ENCODE measurements around the gene PBX3. TPM values are rescaled to one million over a fixed set of nuclear protein-coding genes. Genes with fewer than 3 reads are reported as not detected.

Gene PBX3
- total and polyA plus RNA-seq, 10 of the 15 experiments (the other 5 are each of a cell fraction or from before 2014, with no cell fraction given), result 6.7 to 146 (median 22.2) TPM

DNA sequence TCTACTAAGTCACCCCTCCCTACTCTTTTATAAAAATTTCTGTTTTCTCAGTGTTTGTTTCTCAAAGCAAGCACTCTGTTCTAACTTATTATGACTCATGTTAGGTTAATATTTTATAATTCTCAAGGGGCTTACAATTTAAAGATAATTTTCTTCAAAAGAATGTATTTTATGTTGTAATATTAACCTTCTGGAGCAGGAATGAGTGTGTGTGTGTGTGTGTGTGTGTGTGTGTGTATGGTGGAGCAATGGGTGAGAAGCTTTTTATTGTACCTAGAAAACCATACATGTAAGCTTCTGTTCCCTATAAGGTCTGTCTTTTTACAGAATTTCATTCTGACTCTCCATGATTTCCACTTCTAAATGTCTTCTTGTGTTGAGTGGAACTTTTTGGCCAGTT is 63.0 kb downstream of the PBX3 start:
- no peak overlapping the region for H3K4me2 ChIP-seq (ENCODE audit: control insufficient read depth, insufficient read depth)
- no peaks in the 10 kb centered on the region; the same call in 2 of the 3 replicates for H3K9me3 ChIP-seq (replicated peaks; ENCODE audit: control insufficient read depth, insufficient read depth, low read length)
- in situ Hi-C loops (cut with MboI), result no loop called here
- H3K36me3 ChIP-seq (ENCODE audit: control insufficient read depth in 2 of 2, insufficient read depth in 2 of 2, low read length in 1 of 2), result peaks cover 0 to 2% of the 10 kb centered on the region in 2 experiments; a peak in 1 of 4 replicates
- H2AFZ ChIP-seq (ENCODE audit: control insufficient read depth, low read depth, low read length), result no peak overlapping the region
- H3K9ac ChIP-seq (ENCODE audit: control insufficient read depth, insufficient read depth, low read length), result no peak overlapping the region
- ChIA-PET POLR2A (interaction anchor here (0.6 kb wide), 1 partner anchor 14 kb away, joined by 3 read pairs; no protein-coding TSS in a partner anchor), SMC1A (ENCODE audit: uncharacterized antibody, unreplicated experiment) (interaction anchor here (1.3 to 2.1 kb wide), 2 partner anchors 12 to 15 kb away, joined by 3 to 10 read pairs; no protein-coding TSS in a partner anchor), RAD21 (ENCODE audit: unreplicated experiment) (interaction anchor here (1.6 kb wide), 2 partner anchors 11 to 12 kb away, joined by 4 to 8 read pairs; no protein-coding TSS in a partner anchor), CTCF (interaction anchor here (0.6 to 1.2 kb wide), 2 partner anchors 11 to 13 kb away, joined by 3 read pairs; no protein-coding TSS in a partner anchor)
- no peak for ATAC-seq
- no peak for DNase-seq (ENCODE audit: low read depth, low spot score)
- no peaks in the 10 kb centered on the region for H3K27me3 ChIP-seq (replicated peaks in 1 of 2; ENCODE audit: control insufficient read depth in 2 of 2, insufficient read depth in 2 of 2, low read length in 1 of 2)
- no peaks in the 10 kb centered on the region for H4K20me1 ChIP-seq (ENCODE audit: control insufficient read depth, insufficient read depth)
- FAIRE-seq, result no peak
- H3K79me2 ChIP-seq (ENCODE audit: control insufficient read depth, insufficient read depth, low read length), result no peaks in the 10 kb centered on the region; the same call in none of the 2 replicates
- BruUV-seq (replicated peaks), result no TSS peak
- H3K4me3 ChIP-seq, result no peak overlapping the region
- peaks cover 3% of the 10 kb centered on the region for H3K4me1 ChIP-seq (ENCODE audit: control insufficient read depth, insufficient read depth, low read length)
- no peak overlapping the region for H3K27ac ChIP-seq (ENCODE audit: control insufficient read depth, insufficient read depth)
- TF ChIP-seq NBN (IDR thresholded peaks at IDR 0.05), result no peak
- TF ChIP-seq SMAD1 (IDR thresholded peaks at IDR 0.05; ENCODE audit: low read depth, partially characterized antibody), result no peak
- no peak for TF ChIP-seq CHD4 (IDR thresholded peaks at IDR 0.05)
- intact Hi-C loops (cut with micrococcal nuclease; ENCODE audit: unreplicated experiment), result no loop called here

DNA sequence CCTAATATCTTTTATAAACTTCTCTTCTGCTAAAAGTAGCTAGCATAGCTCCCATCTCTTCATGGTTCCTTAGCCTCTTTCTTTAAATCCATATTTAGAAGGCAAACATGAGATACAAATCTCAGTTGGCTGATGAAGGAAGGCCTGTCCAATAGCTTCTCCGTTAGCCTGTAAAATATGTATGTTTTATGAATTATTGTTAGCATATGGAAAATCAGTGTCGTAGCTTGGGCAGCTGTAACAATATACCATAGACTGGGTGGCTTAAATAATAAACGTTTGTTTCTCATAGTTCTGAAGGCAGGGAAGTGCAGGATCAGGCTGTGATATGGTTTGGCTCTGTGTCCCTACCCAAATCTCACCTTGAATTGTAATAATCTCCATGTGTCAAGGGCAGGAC is 63.8 kb downstream of the PBX3 start:
- no peak for ATAC-seq
- Histone ChIP-seq H3K4me1 (ENCODE audit: control insufficient read depth, insufficient read depth, low read length) (peaks cover 3% of the 10 kb centered on the region), H2AFZ (ENCODE audit: control insufficient read depth, low read depth, low read length) (no peak overlapping the region), H3K27me3 (replicated peaks in 1 of 2; ENCODE audit: control insufficient read depth in 2 of 2, insufficient read depth in 2 of 2, low read length in 1 of 2) (no peaks in the 10 kb centered on the region), H3K4me2 (ENCODE audit: control insufficient read depth, insufficient read depth) (no peak overlapping the region), H3K27ac (ENCODE audit: control insufficient read depth, insufficient read depth) (no peak overlapping the region), H3K9me3 (replicated peaks; ENCODE audit: control insufficient read depth, insufficient read depth, low read length) (no peaks in the 10 kb centered on the region; the same call in 2 of the 3 replicates), H4K20me1 (ENCODE audit: control insufficient read depth, insufficient read depth) (no peaks in the 10 kb centered on the region), H3K36me3 (ENCODE audit: control insufficient read depth in 2 of 2, insufficient read depth in 2 of 2, low read length in 1 of 2) (peaks cover 0 to 2% of the 10 kb centered on the region in 2 experiments; a peak in 1 of 4 replicates), H3K4me3 (no peak overlapping the region), H3K79me2 (ENCODE audit: control insufficient read depth, insufficient read depth, low read length) (peaks cover 4% of the 10 kb centered on the region), H3K9ac (ENCODE audit: control insufficient read depth, insufficient read depth, low read length) (no peak overlapping the region)
- POLR2A ChIA-PET, result interaction anchor here (0.6 kb wide), 1 partner anchor 15 kb away, joined by 3 read pairs; no protein-coding TSS in a partner anchor
- no peak for DNase-seq (ENCODE audit: low read depth, low spot score)
- intact Hi-C loops (cut with micrococcal nuclease; ENCODE audit: unreplicated experiment), result no loop called here
- RAD21 ChIA-PET (ENCODE audit: unreplicated experiment), result interaction anchor here (1.6 kb wide), 1 partner anchor 13 kb away, joined by 8 read pairs; no protein-coding TSS in a partner anchor
- 99% methylated on average over 3 of the region's 3 CpGs for WGBS (ENCODE audit: insufficient coverage, insufficient replicate concordance, low lambda C conversion rate, missing lambda C conversion rate)
- no TSS peak for BruUV-seq (replicated peaks)
- no peak for FAIRE-seq
- SMC1A ChIA-PET (ENCODE audit: uncharacterized antibody, unreplicated experiment), result interaction anchor here (1.0 to 2.1 kb wide), 3 partner anchors 13 to 18 kb away, joined by 3 to 10 read pairs (median 3); no protein-coding TSS in a partner anchor
- TF ChIP-seq, protein P1, sequence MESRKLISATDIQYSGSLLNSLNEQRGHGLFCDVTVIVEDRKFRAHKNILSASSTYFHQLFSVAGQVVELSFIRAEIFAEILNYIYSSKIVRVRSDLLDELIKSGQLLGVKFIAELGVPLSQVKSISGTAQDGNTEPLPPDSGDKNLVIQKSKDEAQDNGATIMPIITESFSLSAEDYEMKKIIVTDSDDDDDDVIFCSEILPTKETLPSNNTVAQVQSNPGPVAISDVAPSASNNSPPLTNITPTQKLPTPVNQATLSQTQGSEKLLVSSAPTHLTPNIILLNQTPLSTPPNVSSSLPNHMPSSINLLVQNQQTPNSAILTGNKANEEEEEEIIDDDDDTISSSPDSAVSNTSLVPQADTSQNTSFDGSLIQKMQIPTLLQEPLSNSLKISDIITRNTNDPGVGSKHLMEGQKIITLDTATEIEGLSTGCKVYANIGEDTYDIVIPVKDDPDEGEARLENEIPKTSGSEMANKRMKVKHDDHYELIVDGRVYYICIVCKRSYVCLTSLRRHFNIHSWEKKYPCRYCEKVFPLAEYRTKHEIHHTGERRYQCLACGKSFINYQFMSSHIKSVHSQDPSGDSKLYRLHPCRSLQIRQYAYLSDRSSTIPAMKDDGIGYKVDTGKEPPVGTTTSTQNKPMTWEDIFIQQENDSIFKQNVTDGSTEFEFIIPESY (IDR thresholded peaks at IDR 0.05), result no peak
- no peak for TF ChIP-seq RFX5 (IDR thresholded peaks at IDR 0.05; ENCODE audit: low read depth, low read length)
- TF ChIP-seq ZNF622 (IDR thresholded peaks at IDR 0.05), result no peak
- no peak for TF ChIP-seq YY1 (IDR thresholded peaks at IDR 0.05; ENCODE audit: low read depth, low read length)
- CTCF ChIA-PET, result interaction anchor here (0.6 to 0.7 kb wide), 2 partner anchors 12 kb away, joined by 3 read pairs; no protein-coding TSS in a partner anchor
- in situ Hi-C loops (cut with MboI), result no loop called here
